AG04449 (cell line): ENCODE measurements around the gene WDR17.

Experiments
- CTCF ChIA-PET: fragments of 350-600 bp; formaldehyde crosslinking; extraction: SDS; loops from one replicate; lab custom pipeline; 2021; ENCODE audit warnings: antibody characterized with exemption; lab: Yijun Ruan, JAX
- POLR2A ChIA-PET: fragments of 400-600, 350-600 bp; formaldehyde crosslinking; extraction: SDS; loops from one replicate; lab custom pipeline; 2020; ENCODE audit warnings: antibody characterized with exemption, inconsistent platforms; lab: Yijun Ruan, JAX
- DNase-seq: peaks from one replicate; pipeline ENCODE4 v3.0.0-alpha.2; 2010; ENCODE audit warnings: low read depth, low spot score
- H3K4me3 ChIP-seq: 2 replicates; pipeline ENCODE4 v1.5.1; 2011; ENCODE audit warnings: low read depth, mild to moderate bottlenecking, control low read depth, low read length
- TF ChIP-seq, protein P1 (sequence below): IDR thresholded peaks from one replicate; pipeline ENCODE4 v1.5.1; 2011; ENCODE audit warnings: mild to moderate bottlenecking, moderate library complexity, low read length, control low read depth, inconsistent platforms; ENCODE audit not compliant: insufficient read depth; ENCODE audit errors: missing control alignments

The WDR17 gene

DNA sequence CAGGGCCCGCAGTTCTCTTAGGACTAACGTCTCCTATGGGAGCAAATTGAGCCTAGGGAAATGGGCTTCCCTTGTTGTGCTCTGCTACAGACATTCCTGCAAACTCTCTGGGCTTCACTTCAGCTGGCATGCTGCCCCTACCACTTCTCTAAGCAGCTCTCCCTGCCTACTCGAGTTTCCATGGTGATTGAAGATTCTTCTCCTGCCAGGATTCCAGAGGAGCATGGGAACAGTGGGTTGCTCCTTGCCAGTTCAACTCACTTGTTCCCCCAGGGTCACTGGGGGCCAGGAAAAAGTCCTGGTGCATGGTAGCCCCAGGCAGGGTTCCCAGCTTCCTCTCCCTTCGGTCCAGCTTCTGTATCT, 21.1 kb upstream of the WDR17 start:
- CTCF ChIA-PET, result interaction anchor here (0.8 to 1.7 kb wide), 4 partner anchors 10 to 298 kb away, joined by 3 to 4 read pairs (median 3); no protein-coding TSS in a partner anchor
- TF ChIP-seq, protein P1, sequence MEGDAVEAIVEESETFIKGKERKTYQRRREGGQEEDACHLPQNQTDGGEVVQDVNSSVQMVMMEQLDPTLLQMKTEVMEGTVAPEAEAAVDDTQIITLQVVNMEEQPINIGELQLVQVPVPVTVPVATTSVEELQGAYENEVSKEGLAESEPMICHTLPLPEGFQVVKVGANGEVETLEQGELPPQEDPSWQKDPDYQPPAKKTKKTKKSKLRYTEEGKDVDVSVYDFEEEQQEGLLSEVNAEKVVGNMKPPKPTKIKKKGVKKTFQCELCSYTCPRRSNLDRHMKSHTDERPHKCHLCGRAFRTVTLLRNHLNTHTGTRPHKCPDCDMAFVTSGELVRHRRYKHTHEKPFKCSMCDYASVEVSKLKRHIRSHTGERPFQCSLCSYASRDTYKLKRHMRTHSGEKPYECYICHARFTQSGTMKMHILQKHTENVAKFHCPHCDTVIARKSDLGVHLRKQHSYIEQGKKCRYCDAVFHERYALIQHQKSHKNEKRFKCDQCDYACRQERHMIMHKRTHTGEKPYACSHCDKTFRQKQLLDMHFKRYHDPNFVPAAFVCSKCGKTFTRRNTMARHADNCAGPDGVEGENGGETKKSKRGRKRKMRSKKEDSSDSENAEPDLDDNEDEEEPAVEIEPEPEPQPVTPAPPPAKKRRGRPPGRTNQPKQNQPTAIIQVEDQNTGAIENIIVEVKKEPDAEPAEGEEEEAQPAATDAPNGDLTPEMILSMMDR, result no peak

DNA sequence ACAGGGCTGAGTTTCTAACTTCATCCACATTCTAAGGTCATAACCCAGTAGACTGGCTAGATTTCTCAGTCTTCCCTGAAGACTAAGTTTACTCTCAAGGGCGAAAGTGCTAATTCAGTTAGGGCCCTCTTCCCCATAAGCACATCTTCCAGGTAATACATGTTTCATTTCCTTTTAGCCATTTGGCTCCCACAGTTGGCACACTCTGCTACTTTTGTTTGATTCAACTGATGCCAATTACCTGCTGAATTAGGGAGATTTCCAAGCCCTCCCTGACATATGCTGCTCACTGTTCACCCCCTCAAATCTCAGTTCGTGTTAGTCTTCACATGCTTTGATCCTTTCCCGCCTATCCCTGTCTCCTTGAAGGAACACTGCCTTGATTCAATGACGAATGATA, 17.0 kb upstream of the WDR17 start:
- ChIA-PET CTCF (interaction anchor here (1.9 kb wide), 1 partner anchor 14 kb away, joined by 8 read pairs; no protein-coding TSS in a partner anchor), POLR2A (no interaction called here)
- no peak for DNase-seq
- H3K4me3 ChIP-seq, result no peak overlapping the region
- TF ChIP-seq, protein P1, result no peak

More for the DNA sequence above, 21.1 kb upstream of the WDR17 start:
- DNase-seq, result no peak
- no peak overlapping the region for H3K4me3 ChIP-seq
- POLR2A ChIA-PET, result no interaction called here

DNA sequence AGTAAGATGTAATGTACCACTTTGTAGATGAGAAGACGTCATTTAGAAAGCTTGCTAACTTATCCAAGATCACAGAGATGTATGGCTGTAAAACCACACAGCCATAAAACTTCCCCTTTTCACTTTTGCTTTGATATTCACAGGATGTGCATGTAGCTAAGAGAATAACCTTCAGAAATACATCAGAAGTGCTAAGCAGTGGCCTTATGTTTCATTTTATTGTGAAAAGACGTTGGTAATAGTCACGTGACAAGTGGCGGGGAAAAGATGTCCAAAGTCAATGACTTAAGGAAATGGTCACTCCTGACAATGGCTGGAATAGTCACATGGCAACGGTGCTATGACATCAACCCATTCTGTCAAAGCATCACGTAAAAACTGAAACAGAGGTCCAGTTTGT, 12.9 kb upstream of the WDR17 start:
- no peak overlapping the region for H3K4me3 ChIP-seq
- no peak for DNase-seq
- TF ChIP-seq, protein P1, result no peak
- ChIA-PET POLR2A (no interaction called here), CTCF (interaction anchor here (1.0 kb wide), 1 partner anchor 288 kb away, joined by 3 read pairs; no protein-coding TSS in a partner anchor)

DNA sequence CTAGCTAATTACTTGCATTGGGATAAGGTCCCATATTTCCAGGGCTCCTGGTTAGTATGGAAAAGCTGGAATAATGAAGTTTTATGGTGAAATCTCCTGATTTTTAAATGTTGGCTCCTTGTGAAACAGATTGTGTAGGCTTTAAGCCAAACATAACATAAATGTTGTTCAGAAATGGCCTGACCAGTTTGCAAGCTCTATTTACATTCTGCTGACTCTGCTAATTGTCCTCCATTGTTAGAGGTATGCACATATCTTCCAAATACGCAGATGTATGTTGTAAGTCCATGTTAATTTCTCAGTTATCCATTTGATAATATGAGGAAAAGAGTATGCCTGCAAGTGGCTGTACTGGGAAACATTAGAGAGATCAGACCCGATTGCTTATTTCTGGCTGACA, 11.9 kb upstream of the WDR17 start:
- DNase-seq, result no peak
- H3K4me3 ChIP-seq, result no peak overlapping the region
- CTCF ChIA-PET, result interaction anchor here (0.6 to 3.1 kb wide), 4 partner anchors 19 to 287 kb away, joined by 3 to 8 read pairs (median 3); no protein-coding TSS in a partner anchor
- POLR2A ChIA-PET, result no interaction called here
- TF ChIP-seq, protein P1, result no peak

DNA sequence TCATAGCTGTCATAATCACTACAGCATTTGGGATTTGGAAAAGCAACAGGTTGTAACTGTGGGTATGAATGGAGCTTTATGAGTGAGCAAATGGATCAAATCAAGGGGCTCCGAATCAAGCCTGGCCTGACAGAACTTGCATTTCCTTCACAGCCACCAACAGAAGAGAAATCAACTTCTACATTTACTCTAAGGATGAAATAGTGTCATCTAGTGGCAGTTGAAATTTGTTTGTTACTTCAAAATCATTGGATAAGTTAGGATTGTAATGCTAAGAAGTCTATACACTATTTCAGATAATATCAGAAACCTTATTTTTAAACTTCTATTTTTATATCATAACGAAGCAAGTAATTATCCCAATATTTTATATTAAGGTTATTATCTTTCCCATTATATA, 10.7 kb upstream of the WDR17 start:
- ChIA-PET CTCF (interaction anchor here (1.2 to 3.1 kb wide), 4 partner anchors 10 to 286 kb away, joined by 3 to 8 read pairs (median 4); no protein-coding TSS in a partner anchor), POLR2A (no interaction called here)
- no peak for DNase-seq
- no peak overlapping the region for H3K4me3 ChIP-seq
- TF ChIP-seq, protein P1, result no peak

DNA sequence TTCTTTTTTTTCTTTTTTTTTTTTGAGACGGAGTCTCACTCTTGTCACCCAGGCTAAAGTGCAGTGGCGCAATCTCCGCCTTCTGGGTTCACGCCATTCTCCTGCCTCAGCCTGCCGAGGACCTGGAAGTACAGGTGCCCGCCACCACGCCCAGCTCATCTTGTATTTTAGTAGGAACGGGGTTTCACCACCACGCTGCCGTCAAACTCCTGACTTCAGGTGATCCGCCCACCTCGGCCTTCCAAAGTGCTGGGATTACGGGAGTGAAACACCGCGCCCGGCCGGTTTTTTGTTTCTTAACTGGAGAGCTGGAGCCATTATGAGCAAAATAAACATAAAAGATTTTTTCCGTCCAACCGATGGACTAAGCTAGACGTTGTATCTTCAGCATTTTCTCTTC, 1.9 kb upstream of the WDR17 start:
- no peak overlapping the region for H3K4me3 ChIP-seq
- TF ChIP-seq, protein P1, result no peak
- DNase-seq, result no peak
- POLR2A ChIA-PET, result no interaction called here
- CTCF ChIA-PET, result no interaction called here
